Measurements from ENCODE around the gene PLK3.

GRCh38 chr1:44803062-44803311 lies 2.8 kb downstream of the PLK3 start:
- TF ChIP-seq, protein P1, sequence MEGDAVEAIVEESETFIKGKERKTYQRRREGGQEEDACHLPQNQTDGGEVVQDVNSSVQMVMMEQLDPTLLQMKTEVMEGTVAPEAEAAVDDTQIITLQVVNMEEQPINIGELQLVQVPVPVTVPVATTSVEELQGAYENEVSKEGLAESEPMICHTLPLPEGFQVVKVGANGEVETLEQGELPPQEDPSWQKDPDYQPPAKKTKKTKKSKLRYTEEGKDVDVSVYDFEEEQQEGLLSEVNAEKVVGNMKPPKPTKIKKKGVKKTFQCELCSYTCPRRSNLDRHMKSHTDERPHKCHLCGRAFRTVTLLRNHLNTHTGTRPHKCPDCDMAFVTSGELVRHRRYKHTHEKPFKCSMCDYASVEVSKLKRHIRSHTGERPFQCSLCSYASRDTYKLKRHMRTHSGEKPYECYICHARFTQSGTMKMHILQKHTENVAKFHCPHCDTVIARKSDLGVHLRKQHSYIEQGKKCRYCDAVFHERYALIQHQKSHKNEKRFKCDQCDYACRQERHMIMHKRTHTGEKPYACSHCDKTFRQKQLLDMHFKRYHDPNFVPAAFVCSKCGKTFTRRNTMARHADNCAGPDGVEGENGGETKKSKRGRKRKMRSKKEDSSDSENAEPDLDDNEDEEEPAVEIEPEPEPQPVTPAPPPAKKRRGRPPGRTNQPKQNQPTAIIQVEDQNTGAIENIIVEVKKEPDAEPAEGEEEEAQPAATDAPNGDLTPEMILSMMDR (IDR thresholded peaks at IDR 0.05; ENCODE audit: low read length) = no peak
- no peak for TF ChIP-seq EZH2 (optimal IDR thresholded peaks at IDR 0.05; ENCODE audit: low read depth, low read length)

Data from MM.1S (cell line).